HepG2 (cell line): ENCODE measurements around the gene HAT1. TPM values are rescaled to one million over a fixed set of nuclear protein-coding genes. Genes with fewer than 3 reads are reported as not detected.

Experiments
- ATF2 ChIP-seq: sonication (generic); formaldehyde crosslinking; IDR thresholded peaks from 2 replicates; pipeline ENCODE4 v1.4.0; 2020; ENCODE audit warnings: missing genetic modification reagents
- CREB1 ChIP-seq, 2 experiments: fragments of 450-650 bp in 1 of 2; IDR thresholded peaks; 2 replicates each; pipeline ENCODE4 v1.6.1; 2016 to 2017; ENCODE audit warnings: control low read depth in 1 of 2, mild to moderate bottlenecking in 1 of 2, missing compliant biosample characterization in 1 of 2, missing genetic modification characterization in 1 of 2
- GATAD1 ChIP-seq: IDR thresholded peaks from 2 replicates; pipeline ENCODE4 v1.6.1; 2016; ENCODE audit warnings: missing genetic modification reagents, missing compliant biosample characterization
- NFYB ChIP-seq: sonication (generic); formaldehyde crosslinking; IDR thresholded peaks from 2 replicates; pipeline ENCODE4 v1.4.0; 2020; ENCODE audit warnings: missing genetic modification reagents
- NR2F2 ChIP-seq: IDR thresholded peaks from 2 replicates; pipeline ENCODE4 v1.6.1; 2012; ENCODE audit warnings: low read depth, inconsistent platforms, borderline replicate concordance
- SNAPC4 ChIP-seq: sonication (generic); formaldehyde crosslinking; IDR thresholded peaks from 2 replicates; pipeline ENCODE4 v1.4.0; 2020; ENCODE audit warnings: mild to moderate bottlenecking, missing genetic modification reagents
- ZNF362 ChIP-seq: sonication (generic); formaldehyde crosslinking; IDR thresholded peaks from 2 replicates; pipeline ENCODE4 v1.4.0; 2020; ENCODE audit warnings: missing genetic modification reagents, mild to moderate bottlenecking, borderline replicate concordance
- ZNF616 ChIP-seq: sonication (generic); formaldehyde crosslinking; IDR thresholded peaks from 2 replicates; pipeline ENCODE4 v1.5.0; 2020; ENCODE audit warnings: low read depth, mild to moderate bottlenecking, missing genetic modification reagents
- ZNF777 ChIP-seq: sonication (generic); formaldehyde crosslinking; IDR thresholded peaks from 2 replicates; pipeline ENCODE4 v1.4.0; 2020; ENCODE audit warnings: missing genetic modification reagents
- polyA plus RNA-seq, 8 experiments: library from polyadenylated mRNA; depleted of rRNA in 3 of 8; stranded (reverse) in 7 of 8; unstranded in 1 of 8; fragments of >200 nt; fragmentation: Illumina TruSeq in 4 of 8; extraction: Trizol in 4 of 8; gene quantifications; 2 replicates each; pipeline versions ENCODE4 v1.2.1 to v1.2.3, GENCODE V29; 2011 to 2016; ENCODE audit warnings: low read depth in 4 of 8, missing spikeins in 1 of 8, mixed read lengths in 1 of 8; ENCODE audit not compliant: insufficient read depth in 1 of 8
- total RNA-seq, 5 experiments: library from RNA; depleted of rRNA; stranded (reverse); fragments of >200 nt; fragmentation: Illumina TruSeq; extraction: Trizol; gene quantifications; 2 replicates each; pipeline ENCODE4 v1.2.3, GENCODE V29; 2016; ENCODE audit warnings: low read depth in 1 of 5
- TF ChIP-seq, protein P1 (sequence below): IDR thresholded peaks from 2 replicates; pipeline ENCODE4 v1.6.1; 2016; ENCODE audit warnings: low read depth, missing genetic modification reagents, missing compliant biosample characterization
- TF ChIP-seq, protein P2 (sequence below): sonication (generic); formaldehyde crosslinking; IDR thresholded peaks from 2 replicates; pipeline ENCODE4 v1.5.1; 2020; ENCODE audit warnings: missing genetic modification reagents, mild to moderate bottlenecking, borderline replicate concordance
- TF ChIP-seq, protein P3 (sequence below): sonication (generic); formaldehyde crosslinking; IDR thresholded peaks from 2 replicates; pipeline ENCODE4 v1.4.0; 2020; ENCODE audit warnings: missing genetic modification reagents

The HAT1 gene
- total and polyA plus RNA-seq, 2 of the 13 experiments (the other 11 are each of a cell fraction or from before 2014, with no cell fraction given) = 45.4 to 119 TPM

GRCh38 chr2:171893196-171893823 is 29.0 kb upstream of the HAT1 start (continued):
- TF ChIP-seq, protein P1, sequence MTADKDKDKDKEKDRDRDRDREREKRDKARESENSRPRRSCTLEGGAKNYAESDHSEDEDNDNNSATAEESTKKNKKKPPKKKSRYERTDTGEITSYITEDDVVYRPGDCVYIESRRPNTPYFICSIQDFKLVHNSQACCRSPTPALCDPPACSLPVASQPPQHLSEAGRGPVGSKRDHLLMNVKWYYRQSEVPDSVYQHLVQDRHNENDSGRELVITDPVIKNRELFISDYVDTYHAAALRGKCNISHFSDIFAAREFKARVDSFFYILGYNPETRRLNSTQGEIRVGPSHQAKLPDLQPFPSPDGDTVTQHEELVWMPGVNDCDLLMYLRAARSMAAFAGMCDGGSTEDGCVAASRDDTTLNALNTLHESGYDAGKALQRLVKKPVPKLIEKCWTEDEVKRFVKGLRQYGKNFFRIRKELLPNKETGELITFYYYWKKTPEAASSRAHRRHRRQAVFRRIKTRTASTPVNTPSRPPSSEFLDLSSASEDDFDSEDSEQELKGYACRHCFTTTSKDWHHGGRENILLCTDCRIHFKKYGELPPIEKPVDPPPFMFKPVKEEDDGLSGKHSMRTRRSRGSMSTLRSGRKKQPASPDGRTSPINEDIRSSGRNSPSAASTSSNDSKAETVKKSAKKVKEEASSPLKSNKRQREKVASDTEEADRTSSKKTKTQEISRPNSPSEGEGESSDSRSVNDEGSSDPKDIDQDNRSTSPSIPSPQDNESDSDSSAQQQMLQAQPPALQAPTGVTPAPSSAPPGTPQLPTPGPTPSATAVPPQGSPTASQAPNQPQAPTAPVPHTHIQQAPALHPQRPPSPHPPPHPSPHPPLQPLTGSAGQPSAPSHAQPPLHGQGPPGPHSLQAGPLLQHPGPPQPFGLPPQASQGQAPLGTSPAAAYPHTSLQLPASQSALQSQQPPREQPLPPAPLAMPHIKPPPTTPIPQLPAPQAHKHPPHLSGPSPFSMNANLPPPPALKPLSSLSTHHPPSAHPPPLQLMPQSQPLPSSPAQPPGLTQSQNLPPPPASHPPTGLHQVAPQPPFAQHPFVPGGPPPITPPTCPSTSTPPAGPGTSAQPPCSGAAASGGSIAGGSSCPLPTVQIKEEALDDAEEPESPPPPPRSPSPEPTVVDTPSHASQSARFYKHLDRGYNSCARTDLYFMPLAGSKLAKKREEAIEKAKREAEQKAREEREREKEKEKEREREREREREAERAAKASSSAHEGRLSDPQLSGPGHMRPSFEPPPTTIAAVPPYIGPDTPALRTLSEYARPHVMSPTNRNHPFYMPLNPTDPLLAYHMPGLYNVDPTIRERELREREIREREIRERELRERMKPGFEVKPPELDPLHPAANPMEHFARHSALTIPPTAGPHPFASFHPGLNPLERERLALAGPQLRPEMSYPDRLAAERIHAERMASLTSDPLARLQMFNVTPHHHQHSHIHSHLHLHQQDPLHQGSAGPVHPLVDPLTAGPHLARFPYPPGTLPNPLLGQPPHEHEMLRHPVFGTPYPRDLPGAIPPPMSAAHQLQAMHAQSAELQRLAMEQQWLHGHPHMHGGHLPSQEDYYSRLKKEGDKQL (CRISPR knock-in tag) = peak; percentile 65; the same call in 1 of the 2 replicates
- TF ChIP-seq ZNF777 (CRISPR knock-in tag) (no peak), SNAPC4 (CRISPR knock-in tag) (no peak), ZNF616 (CRISPR knock-in tag) (no peak), ATF2 (CRISPR knock-in tag) (no peak), NFYB (no peak), ZNF362 (peak; percentile 81; the same call in 1 of the 2 replicates), NR2F2 (0 out of 2 replicates have a peak, but pooled peaks have one; percentile 57), GATAD1 (CRISPR knock-in tag) (no peak), CREB1 (IDR thresholded peaks at IDR 0.05) (no peak), CREB1 (CRISPR knock-in tag; IDR thresholded peaks at IDR 0.05) (peak; percentile 47)
- TF ChIP-seq, protein P2, sequence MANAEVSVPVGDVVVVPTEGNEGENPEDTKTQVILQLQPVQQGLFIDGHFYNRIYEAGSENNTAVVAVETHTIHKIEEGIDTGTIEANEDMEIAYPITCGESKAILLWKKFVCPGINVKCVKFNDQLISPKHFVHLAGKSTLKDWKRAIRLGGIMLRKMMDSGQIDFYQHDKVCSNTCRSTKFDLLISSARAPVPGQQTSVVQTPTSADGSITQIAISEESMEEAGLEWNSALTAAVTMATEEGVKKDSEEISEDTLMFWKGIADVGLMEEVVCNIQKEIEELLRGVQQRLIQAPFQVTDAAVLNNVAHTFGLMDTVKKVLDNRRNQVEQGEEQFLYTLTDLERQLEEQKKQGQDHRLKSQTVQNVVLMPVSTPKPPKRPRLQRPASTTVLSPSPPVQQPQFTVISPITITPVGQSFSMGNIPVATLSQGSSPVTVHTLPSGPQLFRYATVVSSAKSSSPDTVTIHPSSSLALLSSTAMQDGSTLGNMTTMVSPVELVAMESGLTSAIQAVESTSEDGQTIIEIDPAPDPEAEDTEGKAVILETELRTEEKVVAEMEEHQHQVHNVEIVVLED (CRISPR knock-in tag) = no peak
- TF ChIP-seq, protein P3, sequence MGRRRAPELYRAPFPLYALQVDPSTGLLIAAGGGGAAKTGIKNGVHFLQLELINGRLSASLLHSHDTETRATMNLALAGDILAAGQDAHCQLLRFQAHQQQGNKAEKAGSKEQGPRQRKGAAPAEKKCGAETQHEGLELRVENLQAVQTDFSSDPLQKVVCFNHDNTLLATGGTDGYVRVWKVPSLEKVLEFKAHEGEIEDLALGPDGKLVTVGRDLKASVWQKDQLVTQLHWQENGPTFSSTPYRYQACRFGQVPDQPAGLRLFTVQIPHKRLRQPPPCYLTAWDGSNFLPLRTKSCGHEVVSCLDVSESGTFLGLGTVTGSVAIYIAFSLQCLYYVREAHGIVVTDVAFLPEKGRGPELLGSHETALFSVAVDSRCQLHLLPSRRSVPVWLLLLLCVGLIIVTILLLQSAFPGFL = no peak
